ENCODE results near the gene SOX13.
A peak's percentile ranks its signal among the peaks of the same experiment; 100 is the strongest.

The SOX13 gene

DNA sequence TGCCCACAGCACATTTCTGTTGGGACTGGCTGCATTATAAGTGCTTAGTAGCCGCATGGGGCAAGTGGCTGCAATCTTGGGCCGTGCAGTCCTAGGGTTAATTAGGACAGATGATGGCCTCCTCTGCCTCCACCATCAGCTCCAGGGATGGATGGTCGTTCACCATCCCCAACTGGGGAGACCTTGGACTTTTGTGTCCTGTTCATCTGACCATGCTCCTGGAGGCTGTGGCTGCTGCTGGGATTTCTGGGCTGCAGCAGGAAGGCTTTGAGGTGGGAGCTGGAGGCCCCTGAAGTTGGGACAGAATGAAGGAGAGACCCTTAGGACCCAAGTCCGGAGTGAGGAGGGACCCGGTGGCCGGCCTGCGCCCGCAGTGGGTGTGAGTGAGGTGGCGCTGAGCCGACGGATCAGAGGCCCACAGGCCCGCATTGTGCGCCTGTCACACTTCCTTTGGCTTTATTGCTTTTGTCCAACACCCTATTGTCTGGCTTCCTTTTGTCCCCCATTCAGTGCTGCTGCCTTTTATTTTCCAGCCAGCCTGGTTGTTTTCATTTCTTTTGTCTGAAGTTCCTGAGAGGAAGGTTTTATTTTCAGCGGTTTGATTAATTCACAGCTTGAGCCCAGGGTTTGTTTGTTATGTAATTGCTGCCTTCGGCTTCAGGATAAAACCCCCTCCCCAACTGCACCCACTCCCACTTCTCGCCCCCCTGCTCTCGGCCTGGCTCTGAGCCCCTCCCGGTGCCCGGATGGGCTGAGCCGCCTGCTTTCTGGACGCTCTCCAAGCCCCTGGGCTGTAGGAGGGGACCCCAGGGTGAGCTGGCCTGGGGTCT, 35.6 kb downstream of the SOX13 start:
- no peak for DNase-seq

DNA sequence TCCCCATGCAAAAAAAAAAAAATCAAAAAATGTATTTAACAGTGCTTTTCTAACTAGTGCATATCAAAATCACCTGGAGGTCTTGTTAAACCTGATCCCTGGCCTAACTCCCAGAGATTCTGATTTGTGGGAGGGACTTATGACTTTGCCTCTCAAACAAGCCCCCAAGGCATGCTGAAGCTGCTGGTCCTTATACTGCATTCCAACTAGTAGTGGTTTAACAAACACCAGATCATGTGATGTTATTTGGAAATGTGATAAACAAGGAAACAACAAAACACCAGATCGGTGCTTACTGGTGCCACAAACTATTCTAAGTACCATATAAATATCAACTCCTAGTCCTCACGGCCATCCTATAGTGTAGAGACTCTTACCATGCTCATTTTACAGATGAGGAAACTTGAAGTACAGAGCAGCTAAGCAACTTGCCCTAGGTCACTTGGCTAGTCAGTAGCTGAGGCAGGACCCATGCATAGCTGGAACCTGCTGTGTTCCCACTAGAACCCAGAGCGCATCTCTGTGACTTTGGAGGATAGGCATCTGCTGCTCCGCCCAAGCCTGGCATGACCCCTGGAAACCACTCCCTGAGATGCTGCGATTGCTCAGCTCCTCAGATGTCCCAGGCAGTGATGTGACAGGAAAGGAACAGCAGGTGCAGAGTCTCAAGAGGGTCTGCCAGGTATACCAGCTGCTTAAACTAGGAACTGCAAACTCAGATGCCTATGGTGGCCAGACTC, 38.1 kb downstream of the SOX13 start:
- no peak for DNase-seq

DNA sequence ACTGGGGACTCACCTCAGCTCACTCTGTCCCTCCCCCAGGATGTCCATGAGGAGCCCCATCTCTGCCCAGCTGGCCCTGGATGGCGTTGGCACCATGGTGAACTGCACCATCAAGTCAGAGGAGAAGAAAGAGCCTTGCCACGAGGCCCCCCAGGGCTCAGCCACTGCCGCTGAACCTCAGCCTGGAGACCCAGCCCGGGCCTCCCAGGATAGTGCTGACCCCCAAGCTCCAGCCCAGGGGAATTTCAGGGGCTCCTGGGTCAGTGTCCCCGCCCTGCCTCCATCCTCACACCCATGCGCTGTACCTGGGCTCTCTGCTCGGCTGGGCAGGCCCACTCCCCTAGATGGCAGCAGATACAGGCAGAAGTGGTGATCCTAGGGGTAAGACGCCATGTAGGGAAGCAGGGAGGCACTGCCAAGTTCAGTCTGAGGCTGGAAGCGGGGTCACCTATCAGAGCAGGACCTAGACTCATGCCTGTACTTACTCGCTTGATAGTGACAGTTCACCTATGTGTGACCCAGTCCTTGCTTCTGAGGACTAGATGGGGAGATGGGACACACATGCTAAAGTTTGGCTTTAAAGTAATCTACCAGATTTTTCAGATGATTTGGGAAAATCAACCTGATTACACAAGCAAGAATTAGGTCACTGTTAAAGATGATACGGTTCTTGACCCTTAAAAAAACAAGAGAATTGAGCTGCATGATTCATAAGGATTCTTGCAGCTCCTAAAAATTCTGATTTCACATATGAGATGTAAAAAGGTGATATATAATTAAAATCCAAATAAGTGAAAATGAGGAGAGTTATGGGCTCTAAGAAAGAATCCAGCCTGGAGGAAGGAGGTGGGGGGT, 40.2 kb downstream of the SOX13 start:
- no peak for DNase-seq

DNA sequence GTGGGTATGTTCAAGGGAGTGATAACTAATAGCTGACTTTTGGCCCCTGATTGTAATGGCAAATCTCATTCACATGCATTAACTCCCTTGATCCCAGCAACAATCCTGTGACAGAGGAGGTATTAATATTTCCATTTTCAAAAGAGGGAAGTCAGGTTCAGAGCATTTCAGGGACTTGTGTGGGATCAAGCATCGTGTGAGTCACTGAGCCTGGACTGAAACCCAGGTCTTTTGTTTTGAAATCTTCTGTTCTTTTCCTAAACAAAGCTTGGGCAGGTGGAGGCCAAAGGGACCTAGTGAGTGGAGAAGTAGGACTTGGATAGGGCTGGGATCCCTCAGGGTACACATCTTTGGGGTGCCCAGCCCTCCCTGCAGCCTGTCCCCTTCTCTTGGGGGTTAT, 41.0 kb downstream of the SOX13 start:
- DNase-seq = no peak

DNA sequence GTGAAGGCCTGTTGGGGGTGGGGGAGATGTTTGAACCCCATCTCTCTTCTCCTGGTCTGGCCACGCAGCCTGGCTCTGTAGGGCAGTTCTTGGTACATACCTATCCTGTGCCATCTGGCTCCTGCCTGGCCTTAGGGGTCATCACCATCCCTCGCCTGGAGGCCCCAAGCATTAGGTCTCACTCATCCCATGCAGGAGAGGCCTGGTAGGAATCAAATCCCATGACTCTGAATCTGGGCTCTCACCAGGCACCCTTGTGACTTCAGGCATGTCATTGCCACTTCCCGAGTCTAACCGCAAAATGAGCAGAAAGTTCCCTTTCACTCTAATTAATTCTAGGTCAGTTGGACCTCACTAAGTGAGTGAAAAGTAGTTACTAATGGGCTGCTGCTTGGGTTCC, 41.7 kb downstream of the SOX13 start:
- DNase-seq = no peak

DNA sequence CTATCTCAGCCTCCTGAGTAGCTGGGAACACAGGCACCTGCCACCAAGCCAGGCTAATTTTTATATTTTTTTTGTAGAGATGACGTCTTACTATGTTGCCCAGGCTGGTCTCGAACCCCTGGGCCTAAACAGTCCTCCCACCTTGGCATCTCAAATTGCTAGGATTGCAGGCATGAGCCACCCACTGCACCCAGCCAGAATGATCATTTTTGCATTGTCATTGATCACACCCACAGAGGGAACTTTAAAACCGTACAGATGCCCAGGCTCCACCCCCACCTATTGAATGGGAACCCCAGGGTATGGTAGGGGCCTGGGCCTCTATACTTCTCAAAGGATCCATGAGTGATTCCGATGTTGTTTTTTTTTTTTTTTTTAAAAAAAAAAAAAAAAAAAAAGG, 42.2 kb downstream of the SOX13 start:
- no peak for DNase-seq

DNA sequence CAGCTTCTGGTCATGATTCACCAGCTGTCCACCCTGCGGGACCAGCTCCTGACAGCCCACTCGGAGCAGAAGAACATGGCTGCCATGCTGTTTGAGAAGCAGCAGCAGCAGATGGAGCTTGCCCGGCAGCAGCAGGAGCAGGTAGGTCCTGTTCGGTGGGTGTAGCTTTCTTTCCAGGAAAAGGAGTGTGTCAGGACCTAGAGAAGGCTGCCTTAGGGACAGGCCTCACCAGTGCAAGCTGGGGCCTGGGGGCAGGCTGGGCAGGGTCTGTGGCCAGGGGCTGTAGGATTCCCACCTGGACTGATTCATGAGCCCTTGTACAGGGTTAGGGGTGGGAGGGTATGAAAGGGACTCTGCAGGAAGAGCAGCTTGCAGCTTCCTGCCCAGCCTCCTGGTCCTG, 43.6 kb downstream of the SOX13 start:
- DNase-seq = no peak

DNA sequence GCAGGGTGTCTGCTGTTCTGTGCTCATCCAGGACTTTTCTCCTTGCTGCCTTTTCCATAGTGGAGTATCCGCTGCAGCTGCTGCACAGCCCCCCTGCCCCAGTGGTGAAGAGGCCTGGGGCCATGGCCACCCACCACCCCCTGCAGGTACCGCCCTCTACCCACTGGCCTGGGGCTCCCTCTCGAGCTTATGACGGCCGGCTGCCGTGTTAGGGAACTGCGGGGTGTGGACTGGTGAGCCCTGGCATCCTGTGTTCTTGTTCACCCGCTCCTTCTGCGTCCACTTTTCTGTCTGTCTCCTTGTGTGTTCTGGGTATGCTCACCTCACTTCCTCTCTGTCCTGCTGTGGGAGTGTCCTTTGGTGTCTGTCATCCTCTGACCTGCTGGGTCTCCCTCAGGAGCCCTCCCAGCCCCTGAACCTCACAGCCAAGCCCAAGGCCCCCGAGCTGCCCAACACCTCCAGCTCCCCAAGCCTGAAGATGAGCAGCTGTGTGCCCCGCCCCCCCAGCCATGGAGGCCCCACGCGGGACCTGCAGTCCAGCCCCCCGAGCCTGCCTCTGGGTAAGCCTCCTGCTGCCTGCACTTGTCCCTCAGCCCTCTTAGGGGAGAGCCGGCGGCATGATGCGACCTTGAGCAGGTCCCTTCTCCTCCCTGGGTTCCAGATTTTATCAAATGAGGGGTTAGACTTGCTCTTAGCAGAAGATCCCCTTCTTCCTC, 49.1 kb downstream of the SOX13 start:
- DNase-seq = no peak

DNA sequence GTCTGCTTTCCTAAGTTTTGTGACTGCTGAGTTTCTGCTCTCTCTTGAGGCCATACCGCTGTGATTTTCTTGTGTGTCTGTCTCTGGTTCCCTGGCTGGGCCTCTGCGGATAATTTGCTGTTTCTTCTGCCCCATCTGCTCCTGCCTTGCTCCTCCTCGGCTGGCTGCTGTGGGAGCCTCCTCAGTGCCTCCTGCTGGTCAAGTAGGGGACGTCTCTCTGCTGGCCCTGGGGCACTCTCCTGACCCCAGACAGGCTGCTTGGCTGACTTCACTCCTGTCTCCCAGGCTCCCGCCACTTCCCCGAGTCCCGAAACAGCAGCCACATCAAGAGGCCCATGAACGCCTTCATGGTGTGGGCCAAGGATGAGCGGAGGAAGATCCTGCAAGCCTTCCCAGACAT, 50.5 kb downstream of the SOX13 start:
- peak in 1 of 2 experiments; percentile 24 for DNase-seq

DNA sequence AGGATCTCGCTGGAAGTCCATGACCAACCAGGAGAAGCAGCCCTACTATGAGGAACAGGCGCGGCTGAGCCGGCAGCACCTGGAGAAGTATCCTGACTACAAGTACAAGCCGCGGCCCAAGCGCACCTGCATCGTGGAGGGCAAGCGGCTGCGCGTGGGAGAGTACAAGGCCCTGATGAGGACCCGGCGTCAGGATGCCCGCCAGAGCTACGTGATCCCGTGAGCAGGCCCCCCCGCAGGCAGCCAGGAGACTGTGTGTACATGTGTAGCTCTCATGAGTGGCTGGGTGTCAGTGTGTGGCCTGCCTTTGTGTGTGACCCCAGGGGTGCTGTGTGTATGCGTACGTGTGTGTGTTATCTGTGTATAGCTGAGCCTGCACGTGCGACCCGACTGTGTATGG, 51.7 kb downstream of the SOX13 start:
- no peak for DNase-seq

DNA sequence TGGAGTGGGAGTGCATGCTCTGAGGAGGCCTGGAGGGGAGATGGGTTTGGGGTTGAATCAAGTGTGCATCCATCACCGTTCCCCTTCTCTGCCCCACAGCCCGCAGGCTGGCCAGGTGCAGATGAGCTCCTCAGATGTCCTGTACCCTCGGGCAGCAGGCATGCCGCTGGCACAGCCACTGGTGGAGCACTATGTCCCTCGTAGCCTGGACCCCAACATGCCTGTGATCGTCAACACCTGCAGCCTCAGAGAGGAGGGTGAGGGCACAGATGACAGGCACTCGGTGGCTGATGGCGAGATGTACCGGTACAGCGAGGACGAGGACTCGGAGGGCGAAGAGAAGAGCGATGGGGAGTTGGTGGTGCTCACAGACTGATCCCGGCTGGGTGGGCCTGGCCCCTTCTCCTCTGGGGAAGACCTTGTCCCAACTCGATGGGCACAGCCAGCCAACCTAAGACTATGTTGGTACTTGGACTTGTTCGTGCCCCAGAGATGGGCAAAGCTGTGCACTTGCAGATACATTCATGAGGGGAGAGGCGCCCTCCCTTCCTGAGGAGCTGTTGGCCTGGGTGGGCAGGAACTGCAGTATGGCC, 52.9 kb downstream of the SOX13 start:
- DNase-seq = no peak

DNA sequence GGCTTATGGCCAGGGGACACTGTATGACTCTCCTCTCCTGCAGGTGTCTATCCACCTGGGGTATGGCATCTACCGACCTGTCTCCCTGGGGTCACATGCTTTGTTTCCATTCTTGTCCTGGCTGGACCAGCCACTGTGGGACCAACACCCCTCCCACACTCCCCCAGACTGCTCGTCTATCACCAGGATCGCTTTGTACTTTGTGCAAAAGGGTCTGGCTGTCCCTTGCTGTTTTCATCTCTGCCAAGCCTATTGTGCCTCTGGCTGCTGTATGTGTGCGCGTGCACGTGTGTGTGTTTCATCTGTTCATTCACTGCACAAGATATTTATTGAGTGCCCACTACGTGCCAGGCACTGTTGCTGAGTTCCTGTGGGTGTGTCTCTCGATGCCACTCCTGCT, 53.5 kb downstream of the SOX13 start:
- no peak for DNase-seq

DNA sequence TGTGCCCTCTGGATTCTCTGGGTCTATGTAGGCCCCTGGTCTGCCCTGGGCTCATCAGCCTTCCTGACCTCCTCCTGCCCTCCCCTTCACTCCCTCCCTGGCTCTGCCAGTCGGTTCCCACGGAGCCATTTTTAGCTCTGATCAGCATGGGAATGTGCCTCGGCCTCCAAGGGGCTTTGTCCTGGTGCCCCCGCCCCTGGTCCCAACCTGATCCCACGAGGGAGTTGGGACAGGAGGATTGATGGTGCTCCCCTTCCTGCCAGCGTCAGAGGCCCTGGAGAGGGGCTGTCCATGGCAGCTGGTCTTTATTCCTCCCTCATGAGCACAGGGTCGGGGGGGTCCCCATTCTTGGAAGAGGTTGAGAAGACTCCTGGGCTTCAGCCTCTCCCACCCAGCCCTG, 54.0 kb downstream of the SOX13 start:
- no peak for DNase-seq

DNA sequence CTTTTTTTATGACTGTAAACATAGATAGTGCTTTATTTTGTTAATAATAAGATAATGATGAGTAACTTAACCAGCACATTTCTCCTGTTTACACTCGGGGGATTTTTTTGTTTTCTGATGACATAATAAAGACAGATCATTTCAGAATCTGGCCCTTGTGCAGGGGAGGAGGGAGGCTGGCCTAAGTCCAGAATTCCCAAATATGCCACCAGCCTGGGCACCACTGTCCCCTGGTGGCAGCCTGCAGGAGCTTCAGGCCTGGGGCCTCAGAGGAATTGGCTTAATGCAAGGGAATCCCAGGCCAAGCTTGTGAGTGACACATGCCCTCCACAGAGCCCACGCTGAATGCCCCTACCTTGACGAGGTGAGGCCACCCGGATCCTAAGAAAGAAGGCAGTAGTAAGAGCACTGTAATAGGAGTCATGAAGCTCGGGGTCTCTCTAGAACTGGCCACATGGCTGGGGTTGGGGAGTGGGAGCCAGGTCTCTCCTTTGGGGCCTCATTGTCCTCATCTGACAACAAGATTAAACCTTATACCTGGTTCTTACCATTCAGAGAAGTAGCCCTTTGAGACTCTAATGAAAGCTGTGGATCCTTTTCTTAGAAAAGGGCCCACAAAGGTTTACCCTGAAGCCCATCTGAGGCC, 54.8 kb downstream of the SOX13 start:
- peak; percentile 19 to 39 for DNase-seq

DNA sequence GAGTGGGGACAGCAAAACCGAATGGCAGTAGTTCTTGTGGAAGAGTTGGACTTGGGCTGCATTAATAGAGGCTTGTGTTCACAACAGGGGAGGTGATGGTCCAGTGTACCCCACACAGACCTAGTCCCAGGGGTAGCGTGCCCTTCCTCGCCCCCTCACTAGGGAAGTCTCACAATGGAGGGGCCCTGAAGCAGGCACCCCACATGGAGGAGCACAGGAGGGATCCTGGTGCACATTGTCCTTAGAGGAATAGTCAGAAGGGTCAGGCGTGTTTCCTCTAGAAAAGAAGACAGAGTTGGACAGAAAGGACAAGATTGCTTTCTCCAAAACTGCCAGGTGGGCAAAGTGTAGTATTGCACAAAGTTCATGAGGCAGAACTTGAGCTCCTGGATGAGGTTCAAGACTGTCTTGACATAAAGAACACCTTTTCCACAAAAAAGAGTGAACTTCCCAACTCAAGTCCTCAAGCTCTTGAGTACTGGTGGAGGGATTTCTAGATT, 55.6 kb downstream of the SOX13 start:
- DNase-seq = no peak

DNA sequence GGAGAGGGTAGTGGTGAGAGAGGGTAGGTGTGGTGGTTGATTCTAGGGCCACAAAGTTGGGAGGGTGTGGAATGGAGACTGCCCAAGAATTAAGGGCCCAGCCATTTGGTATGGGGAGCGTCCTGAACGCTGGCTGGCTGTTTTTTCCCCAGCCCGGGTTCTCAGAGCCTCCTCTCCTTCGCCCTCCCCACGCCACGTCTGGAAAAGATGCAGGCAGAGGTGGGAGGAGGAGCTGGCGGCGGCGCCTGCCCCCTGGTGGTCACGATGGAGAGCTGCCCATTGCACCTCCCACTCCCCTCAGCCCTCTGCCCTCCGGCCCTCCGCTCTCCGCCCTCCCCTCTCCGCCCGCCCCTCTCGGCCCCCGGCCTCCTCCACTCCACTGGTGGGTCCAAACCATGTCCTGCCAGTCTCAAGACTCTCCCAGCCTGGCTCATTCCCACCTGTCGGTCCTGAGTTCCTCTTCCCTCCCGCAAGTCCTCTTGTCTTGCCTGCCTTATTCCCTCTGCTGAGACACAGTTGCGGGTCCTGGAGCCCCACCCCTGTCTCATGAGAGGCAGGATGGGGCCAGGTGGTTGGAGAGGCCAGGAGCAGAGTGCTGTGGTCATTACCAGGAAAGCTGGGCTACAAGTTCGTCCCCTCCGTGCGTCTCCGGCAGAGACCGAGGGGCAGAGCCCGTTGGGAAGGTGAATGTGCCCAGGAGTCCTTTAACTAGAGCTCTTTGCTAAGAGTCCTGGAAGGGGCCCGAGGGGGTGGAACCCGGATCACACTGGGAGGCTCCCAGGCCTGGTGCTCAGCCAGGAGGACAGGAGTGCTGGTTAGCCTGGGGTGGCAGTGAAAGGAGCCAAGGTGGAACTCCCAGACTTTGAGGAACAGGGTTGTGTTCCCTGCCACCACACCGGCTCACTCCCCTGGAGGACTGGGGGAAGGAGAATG, 56.3 kb downstream of the SOX13 start:
- peak; percentile 61 to 70 for DNase-seq

DNA sequence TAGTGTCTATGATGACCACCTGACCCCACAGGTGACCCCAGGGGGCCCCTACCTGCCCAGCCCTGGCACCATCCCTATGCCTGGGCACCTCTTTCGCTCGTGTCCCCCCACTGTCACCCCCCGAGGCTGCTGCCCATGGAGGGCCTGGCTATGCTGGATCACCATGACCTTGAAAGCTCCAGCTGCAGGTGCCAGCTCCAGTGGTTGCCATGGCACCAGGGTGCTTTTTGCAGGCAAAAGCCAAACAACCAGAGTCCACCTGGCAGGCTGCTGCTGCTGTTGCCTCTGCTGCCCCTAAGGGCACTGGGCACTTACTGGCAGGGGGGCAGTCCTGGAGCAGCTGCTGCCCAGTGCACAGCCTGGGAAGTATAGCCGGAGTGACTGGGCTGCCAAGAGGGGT, 57.3 kb downstream of the SOX13 start:
- DNase-seq = no peak

DNA sequence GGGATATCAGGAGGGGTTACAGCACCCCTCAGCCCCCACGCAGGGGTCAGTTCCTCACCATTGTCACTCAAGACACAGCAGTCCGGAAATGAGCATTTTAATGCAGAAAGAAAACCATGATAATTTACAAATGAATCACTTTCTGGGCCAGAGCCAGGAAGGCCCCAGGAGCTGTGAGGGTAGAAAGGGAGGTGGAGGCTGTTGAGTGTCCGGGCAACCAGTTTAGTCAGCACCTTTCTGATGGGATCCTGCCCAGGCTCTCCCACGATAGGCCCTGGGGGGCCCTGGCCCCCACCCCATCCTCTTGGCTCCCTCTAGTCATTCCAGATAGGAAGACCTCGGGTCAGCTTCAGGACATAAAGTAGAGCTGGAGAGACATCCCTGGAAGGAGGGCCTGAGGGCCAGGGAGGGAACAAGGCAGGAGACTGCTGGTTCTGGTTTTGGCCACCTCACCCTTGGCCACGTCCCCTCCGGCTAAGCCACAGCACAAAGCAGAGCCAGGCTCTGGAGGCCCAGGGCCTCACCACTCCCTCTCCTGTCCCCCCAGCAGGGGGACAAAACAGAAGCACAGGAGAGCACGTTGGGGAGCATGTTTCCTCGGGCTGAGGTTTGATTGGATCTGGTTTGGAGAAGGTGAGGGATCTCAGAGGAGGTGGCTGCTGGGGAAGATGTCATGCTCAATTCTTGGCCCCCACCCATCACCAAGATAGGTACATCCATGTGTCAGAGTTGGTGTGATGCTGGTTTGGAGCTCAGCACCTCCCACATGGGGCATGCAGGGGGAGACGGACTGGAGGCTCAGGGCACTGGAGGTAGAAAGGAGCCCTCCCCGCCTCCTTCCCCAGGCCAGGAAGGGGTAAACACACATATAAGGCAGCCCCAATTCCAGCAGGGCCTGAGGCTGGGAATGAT, 58.3 kb downstream of the SOX13 start:
- no peak for DNase-seq

DNA sequence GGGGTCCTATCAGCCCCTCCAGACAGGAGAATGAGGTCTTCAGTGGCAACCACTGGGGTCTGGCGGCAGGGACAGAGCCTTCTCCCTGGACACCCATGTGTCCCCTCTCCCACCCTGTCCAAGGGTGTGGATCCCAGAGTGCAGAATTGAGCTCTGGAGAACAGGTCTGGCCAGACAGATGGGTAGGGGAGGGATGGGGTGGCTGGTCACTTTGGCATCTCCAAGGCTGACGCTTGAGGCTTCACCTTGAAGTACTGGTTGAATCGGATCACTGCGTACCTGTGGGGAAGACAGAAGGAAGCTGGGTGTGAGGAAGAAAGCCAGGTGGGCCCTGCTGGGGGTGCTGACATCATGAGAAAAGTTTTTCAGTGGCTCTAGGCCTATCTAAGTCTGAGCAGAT, 59.1 kb downstream of the SOX13 start:
- DNase-seq = no peak

All from activated CD4-positive, alpha-beta T cell treated with anti-CD3 and anti-CD28 coated beads, Interleukin-2, amount 50 U/mL, for 48 hours (primary cell).